ENCODE data around the gene CCDC24.

Gene CCDC24

DNA sequence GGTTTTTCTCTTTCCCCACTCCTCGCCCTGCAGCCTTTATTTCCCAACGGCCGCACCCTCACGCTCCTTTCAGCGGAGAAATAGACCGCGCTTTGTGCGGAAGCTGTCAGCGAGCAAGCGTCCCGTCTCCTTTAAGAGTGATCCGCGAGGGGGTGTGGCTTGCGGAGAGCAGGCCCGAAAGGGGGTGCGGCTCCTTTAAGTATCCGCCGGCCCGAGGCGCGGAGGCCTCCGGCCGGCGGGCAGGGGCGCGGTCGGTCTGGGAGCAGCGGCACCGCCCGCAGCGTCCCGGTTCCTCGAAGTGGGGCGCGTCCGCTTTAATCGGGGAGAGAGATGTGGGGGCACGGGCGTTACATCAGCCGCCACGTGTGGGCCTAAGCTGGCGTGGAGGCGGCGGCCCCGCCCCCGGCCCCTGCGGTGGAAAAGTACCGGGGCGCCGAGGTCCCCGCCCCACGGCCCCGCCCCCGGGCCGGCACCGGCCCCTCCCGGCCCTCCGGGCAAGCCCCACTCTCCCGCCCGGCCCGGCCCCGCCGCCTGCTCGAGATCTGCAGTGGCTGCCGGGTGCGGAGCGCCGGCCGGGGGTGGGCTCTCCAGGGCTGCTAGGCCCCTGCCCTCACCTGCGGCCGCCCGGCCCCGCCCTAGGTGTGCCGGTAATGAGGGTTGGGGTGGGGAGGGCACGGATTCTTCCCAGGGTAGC is 38.7 kb downstream of the CCDC24 start:
- H3K4me3 ChIP-seq (ENCODE audit: low read depth, low read length), result peak overlapping the region; percentile 72
- TF ChIP-seq, protein P1, sequence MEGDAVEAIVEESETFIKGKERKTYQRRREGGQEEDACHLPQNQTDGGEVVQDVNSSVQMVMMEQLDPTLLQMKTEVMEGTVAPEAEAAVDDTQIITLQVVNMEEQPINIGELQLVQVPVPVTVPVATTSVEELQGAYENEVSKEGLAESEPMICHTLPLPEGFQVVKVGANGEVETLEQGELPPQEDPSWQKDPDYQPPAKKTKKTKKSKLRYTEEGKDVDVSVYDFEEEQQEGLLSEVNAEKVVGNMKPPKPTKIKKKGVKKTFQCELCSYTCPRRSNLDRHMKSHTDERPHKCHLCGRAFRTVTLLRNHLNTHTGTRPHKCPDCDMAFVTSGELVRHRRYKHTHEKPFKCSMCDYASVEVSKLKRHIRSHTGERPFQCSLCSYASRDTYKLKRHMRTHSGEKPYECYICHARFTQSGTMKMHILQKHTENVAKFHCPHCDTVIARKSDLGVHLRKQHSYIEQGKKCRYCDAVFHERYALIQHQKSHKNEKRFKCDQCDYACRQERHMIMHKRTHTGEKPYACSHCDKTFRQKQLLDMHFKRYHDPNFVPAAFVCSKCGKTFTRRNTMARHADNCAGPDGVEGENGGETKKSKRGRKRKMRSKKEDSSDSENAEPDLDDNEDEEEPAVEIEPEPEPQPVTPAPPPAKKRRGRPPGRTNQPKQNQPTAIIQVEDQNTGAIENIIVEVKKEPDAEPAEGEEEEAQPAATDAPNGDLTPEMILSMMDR (IDR thresholded peaks at IDR 0.05; ENCODE audit: low read depth, low read length, missing control alignments), result no peak
- DNase-seq (ENCODE audit: low read depth), result peak; percentile 68

DNA sequence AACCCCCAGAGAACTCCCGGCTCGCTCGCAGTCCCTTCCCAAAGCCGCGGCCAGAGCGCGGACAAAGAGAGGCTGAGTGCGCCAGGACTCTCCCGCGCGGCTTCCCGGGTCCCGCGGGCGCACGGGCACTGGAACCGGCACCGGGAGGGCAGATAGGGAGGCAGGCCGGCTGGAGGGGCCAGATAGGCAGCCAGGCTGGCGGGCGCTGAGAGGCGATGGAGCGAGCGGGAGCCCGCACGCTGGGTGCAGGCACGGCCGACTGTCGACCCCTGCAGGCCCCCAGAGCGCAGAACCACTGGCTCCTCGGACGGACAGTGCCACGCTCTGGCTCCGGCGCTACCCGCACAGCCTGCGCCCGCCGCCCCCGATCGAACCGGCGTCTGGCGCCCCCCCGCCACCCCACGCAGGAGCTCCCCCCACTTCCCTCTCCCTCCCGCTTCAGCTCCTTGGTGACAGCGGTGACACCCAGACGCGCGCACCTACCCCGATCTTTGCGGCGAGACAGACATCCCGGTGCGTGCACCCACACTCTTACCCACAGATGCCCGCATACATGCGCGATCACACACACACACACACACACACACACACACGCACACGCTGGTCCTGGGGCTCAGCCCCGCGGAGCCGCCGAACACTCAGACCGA is 39.3 kb downstream of the CCDC24 start:
- DNase-seq (ENCODE audit: low read depth), result no peak
- H3K4me3 ChIP-seq (ENCODE audit: low read depth, low read length), result peak overlapping the region; percentile 72
- TF ChIP-seq, protein P1 (IDR thresholded peaks at IDR 0.05; ENCODE audit: low read depth, low read length, missing control alignments), result peak; percentile 14

DNA sequence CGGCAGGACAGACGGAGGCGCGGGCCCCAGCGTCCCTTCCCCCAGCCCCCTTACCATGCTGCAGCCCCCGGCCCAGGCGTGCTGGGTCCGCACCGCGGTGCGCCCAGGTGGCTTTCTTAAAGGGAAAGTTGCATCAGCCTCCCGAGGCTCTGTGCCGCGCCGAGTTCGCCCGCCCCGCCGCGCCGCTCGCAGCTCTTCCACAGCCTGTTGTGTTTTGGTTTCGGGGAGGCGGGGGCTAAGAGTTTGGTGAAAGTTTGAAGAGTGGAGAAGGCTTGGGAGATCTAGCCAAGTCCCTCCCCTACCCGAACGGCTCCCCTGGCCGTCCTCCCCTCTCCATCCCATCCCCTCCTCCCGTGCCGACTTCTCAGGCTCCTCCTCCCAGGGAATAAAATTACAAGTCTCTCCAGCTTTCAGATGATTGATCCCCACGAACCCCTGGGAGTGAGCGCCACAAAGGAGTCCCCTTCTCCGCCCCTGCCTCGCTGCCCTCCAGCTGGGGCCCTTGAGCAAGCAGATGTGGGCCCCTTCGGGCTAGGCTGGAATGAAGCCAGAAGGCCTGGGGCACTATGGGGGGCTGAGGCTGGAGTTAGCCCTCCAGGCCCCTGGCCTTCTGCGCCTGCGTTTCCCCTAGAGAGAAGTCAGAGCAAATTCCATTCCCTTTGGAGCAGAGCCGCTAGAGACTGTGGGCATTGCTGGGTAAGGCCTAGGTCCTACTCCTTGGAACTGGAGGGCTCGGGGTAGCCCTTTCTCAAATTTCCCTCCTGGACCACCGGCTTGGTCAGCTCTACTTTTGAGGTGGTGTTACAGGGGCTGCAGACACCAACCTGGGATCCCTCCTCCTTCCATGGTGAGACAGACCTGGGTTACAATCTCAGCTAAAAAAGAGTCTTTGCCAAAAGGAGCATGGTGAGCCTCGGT is 40.1 kb downstream of the CCDC24 start, which contains the start of gene SLC6A9:
SLC6A9 (minus strand) TSS at position 211 of the 918 bp plus-strand sequence. CDS start 7,185 bp downstream, outside the sequence.
- no peak for DNase-seq (ENCODE audit: low read depth)
- peak within 1 kb of the TSS; percentile 72 for H3K4me3 ChIP-seq (ENCODE audit: low read depth, low read length)
- TF ChIP-seq, protein P1 (IDR thresholded peaks at IDR 0.05; ENCODE audit: low read depth, low read length, missing control alignments), result no peak

DNA sequence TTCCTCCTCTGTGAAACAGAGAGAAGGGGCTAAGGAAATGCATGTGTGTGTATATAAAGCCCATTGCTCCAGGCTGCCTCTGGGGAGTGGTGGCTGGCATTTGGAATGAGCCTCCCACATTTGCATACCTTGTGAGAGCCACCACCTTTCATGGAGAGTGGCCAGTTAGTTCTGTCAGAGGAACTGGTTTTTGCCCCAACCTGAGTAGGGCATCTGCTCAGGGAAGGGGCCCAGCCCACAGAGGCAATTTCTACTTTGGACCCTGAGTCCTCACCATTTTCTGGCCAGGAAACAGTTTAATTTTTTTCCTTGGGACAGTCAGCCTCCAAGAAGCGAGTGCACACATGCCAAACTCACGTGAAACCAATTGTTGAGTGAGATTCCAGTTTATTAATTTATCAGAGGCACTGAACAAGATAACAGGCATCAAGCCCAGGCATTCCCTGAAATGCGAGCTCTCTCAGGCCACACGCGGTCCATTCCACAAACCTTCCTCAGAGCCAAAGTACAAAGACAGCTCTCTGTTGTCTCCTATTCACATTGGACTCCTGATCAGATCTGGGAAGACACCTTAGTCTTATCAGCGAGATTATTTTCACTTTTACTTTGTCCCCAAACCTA is 40.9 kb downstream of the CCDC24 start:
- H3K4me3 ChIP-seq (ENCODE audit: low read depth, low read length), result no peak overlapping the region
- TF ChIP-seq, protein P1 (IDR thresholded peaks at IDR 0.05; ENCODE audit: low read depth, low read length, missing control alignments), result no peak
- DNase-seq (ENCODE audit: low read depth), result no peak

DNA sequence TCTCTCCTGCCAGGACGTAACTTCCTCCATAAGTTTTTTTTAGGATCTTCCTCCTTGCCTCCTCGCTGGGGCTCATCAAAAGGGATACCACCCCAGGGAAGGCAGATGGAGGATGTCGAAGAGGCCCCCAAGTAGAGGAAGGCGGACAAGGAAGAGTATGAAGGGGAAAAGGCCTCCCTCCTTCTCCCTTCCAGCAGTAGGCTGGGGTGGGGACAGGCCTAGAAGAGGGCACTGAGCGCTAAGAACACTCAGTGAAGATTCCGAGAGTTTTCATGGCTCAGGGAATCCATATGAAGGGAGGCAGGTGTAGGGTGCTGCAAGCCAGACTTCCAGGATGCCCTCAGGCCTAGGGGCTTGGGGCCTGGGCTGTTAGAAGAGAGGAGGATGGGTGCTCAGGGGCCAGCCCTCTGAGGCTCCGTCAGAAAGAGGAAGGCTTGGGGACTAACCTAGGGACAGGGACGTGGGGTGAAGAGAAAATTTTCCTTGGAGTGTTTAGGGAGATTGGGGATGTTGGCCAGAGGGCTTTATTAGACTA is 41.7 kb downstream of the CCDC24 start:
- no peak for DNase-seq (ENCODE audit: low read depth)
- no peak overlapping the region for H3K4me3 ChIP-seq (ENCODE audit: low read depth, low read length)
- TF ChIP-seq, protein P1 (IDR thresholded peaks at IDR 0.05; ENCODE audit: low read depth, low read length, missing control alignments), result no peak

DNA sequence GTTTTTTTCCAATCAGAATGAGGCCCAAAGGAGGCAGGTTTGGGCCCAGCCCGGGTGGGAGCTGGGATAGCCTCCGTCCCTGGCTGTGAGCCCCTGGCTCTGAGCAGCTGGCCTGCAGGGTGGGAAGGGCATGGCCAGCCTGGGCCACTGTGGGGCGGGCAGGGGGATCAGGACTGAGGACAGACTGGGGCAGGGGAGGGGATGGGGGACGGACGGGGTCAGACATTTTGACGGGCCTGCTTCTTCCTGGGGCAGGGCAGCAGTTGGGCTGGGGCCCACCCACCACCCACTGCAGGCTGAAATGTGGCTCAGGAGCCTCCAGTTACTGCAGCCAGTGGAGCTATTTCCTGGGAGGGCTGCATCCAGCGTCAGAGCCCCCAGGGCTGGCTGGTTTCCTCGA is 42.4 kb downstream of the CCDC24 start:
- TF ChIP-seq, protein P1 (IDR thresholded peaks at IDR 0.05; ENCODE audit: low read depth, low read length, missing control alignments), result no peak
- H3K4me3 ChIP-seq (ENCODE audit: low read depth, low read length), result no peak overlapping the region
- DNase-seq (ENCODE audit: low read depth), result no peak
